Measurements from ENCODE around the gene MBOAT7. TPM values are rescaled to one million over a fixed set of nuclear protein-coding genes. Genes with fewer than 3 reads are reported as not detected.
A peak's percentile ranks its signal among the peaks of the same experiment; 100 is the strongest.

The MBOAT7 gene
- polyA plus RNA-seq, 2 of the 4 experiments (the other 2 are of a cell fraction) = 42.1 to 142 TPM

- TF ChIP-seq PBX3 (IDR thresholded peaks at IDR 0.05) (peak; percentile 80; the same call in 1 of the 2 replicates), HDAC2 (IDR thresholded peaks at IDR 0.05) (no peak), EHMT2 (IDR thresholded peaks at IDR 0.05; ENCODE audit: low read depth) (no peak), POLR2AphosphoS2 (conservative IDR thresholded peaks at IDR 0.05; ENCODE audit: low read length) (0 out of 2 replicates have a peak, but pooled peaks have one; percentile 29), TFCP2L1 (CRISPR knock-in tag; IDR thresholded peaks at IDR 0.05) (peak; percentile 97), POLR2A (IDR thresholded peaks at IDR 0.05; ENCODE audit: low read length) (no peak), NR3C1 (IDR thresholded peaks at IDR 0.05) (no peak), ZFP36 (IDR thresholded peaks at IDR 0.05; ENCODE audit: borderline replicate concordance, partially characterized antibody) (no peak)
Measured at GRCh38 chr19:54209058-54209810, 19.9 kb upstream of the MBOAT7 start (continued).

- peak overlapping the region; percentile 93 for H3K4me2 ChIP-seq
- DNase-seq (ENCODE audit: low read depth in 1 of 2, low spot score in 1 of 2) (peak in 1 of 2 experiments; percentile 47), FAIRE-seq (no peak), ATAC-seq (peak; percentile 8 to 17)
- H3K4me3 ChIP-seq = peak overlapping the region; percentile 5; the same call in 1 of the 3 replicates
- TF ChIP-seq HDAC2 (IDR thresholded peaks at IDR 0.05) = no peak
- TF ChIP-seq KDM5A (IDR thresholded peaks at IDR 0.05) = no peak
- TF ChIP-seq BCL3 (IDR thresholded peaks at IDR 0.05) = 0 out of 3 replicates have a peak, but pooled peaks have one; percentile 31
- no peak for TF ChIP-seq RARB (CRISPR knock-in tag; IDR thresholded peaks at IDR 0.05)
- TF ChIP-seq JUN (IDR thresholded peaks at IDR 0.05) = peak in 1 of 2 experiments; percentile 33; a peak in 1 of 5 replicates
- TF ChIP-seq PBX3 (IDR thresholded peaks at IDR 0.05) = no peak
- TF ChIP-seq POLR2AphosphoS2 (conservative IDR thresholded peaks at IDR 0.05; ENCODE audit: low read length) = no peak
- no peak for TF ChIP-seq CHD4 (IDR thresholded peaks at IDR 0.05; ENCODE audit: borderline replicate concordance)
- TF ChIP-seq GATA3 (IDR thresholded peaks at IDR 0.05; ENCODE audit: borderline replicate concordance) = no peak
- no peak for TF ChIP-seq REST (IDR thresholded peaks at IDR 0.05)
- no peak for TF ChIP-seq NPAS2 (CRISPR knock-in tag; IDR thresholded peaks at IDR 0.05; ENCODE audit: borderline replicate concordance)
- TF ChIP-seq SMC3 (IDR thresholded peaks at IDR 0.05) = no peak
- TF ChIP-seq EHMT2 (IDR thresholded peaks at IDR 0.05; ENCODE audit: low read depth) = no peak
- CTCF ChIA-PET = interaction anchor here (0.7 to 2.2 kb wide), 4 partner anchors 10 to 40 kb away, joined by 3 to 8 read pairs (median 5); no protein-coding TSS in a partner anchor
- POLR2A ChIA-PET = interaction anchor here (2.7 to 5.0 kb wide), 4 partner anchors 8 to 72 kb away, joined by 14 to 55 read pairs (median 40); partner anchors contain the start of genes CNOT3, MBOAT7, RPS9 and TSEN34
- H3K27ac ChIP-seq = peak overlapping the region; percentile 14 to 68; a peak in 4 of 6 replicates
- no peaks in the 10 kb centered on the region for H3K9me3 ChIP-seq
- WGBS (ENCODE audit: missing lambda C conversion rate) = 75% methylated on average over 8 of the region's 8 CpGs
- H3K4me1 ChIP-seq = peaks cover 76% of the 10 kb centered on the region
Measured at GRCh38 chr19:54208784-54209057, 19.3 kb upstream of the MBOAT7 start.

All from A549 (cell line).